NCI-H82 treated with DMSO at 0.1 percent for 48 hours (cell line): ENCODE results near the gene BAZ1A.

ENCODE experiments used
- DNase-seq: peaks from one replicate; lab custom pipeline; 2025; ENCODE audit not compliant: unreplicated experiment; lab: John Stamatoyannopoulos, UW

Gene BAZ1A

GRCh38 chr14:34875031-34875922 lies at the start of gene BAZ1A:
BAZ1A (minus strand) TSS chr14:34875360; CDS start chr14:34874604, 756 bp downstream.
- DNase-seq = peak; percentile 85

GRCh38 chr14:34920339-34920738 lies 45.2 kb upstream of the BAZ1A start:
- DNase-seq = no peak

- DNase-seq = no peak
Observed at GRCh38 chr14:34913619-34914018, 38.5 kb upstream of the BAZ1A start.

- DNase-seq = no peak
Observed at GRCh38 chr14:34912966-34913365, 37.8 kb upstream of the BAZ1A start.

- no peak for DNase-seq
Observed at GRCh38 chr14:34912182-34912581, 37.0 kb upstream of the BAZ1A start.

GRCh38 chr14:34911209-34912150 lies 36.3 kb upstream of the BAZ1A start:
- DNase-seq = no peak

GRCh38 chr14:34906287-34906686 lies 31.1 kb upstream of the BAZ1A start:
- DNase-seq = no peak

- no peak for DNase-seq
Observed at GRCh38 chr14:34895277-34895676, 20.1 kb upstream of the BAZ1A start.

GRCh38 chr14:34890937-34891336 lies 15.8 kb upstream of the BAZ1A start:
- no peak for DNase-seq

GRCh38 chr14:34888186-34888585 lies 13.0 kb upstream of the BAZ1A start:
- no peak for DNase-seq

GRCh38 chr14:34883954-34884353 lies 8.8 kb upstream of the BAZ1A start:
- DNase-seq = no peak

- DNase-seq = no peak
Observed at GRCh38 chr14:34874386-34875030, 652 bp downstream of the BAZ1A start.

- peak; percentile 50 for DNase-seq
Observed at GRCh38 chr14:34873589-34874385, 1.4 kb downstream of the BAZ1A start.

- no peak for DNase-seq
Observed at GRCh38 chr14:34872822-34873588, 2.2 kb downstream of the BAZ1A start.

GRCh38 chr14:34867199-34867598 lies 8.0 kb downstream of the BAZ1A start:
- DNase-seq = peak; percentile 4

GRCh38 chr14:34865889-34866574 lies 9.1 kb downstream of the BAZ1A start:
- DNase-seq = no peak

- DNase-seq = no peak
Observed at GRCh38 chr14:34863844-34864243, 11.3 kb downstream of the BAZ1A start.

GRCh38 chr14:34858765-34859164 lies 16.4 kb downstream of the BAZ1A start:
- DNase-seq = no peak
